HG03159 (cell line): ENCODE results near the gene JPH2.
"Not testable (repeated sequence)": the region's sequence is repeated elsewhere in the genome, so short reads cannot be mapped to it uniquely, and the experiment has no call there.

ENCODE experiments used
- ATAC-seq: cut with Tn5 transposase; IDR thresholded peaks from one replicate; pipeline ENCODE4 v1.9.1; 2021; ENCODE audit warnings: mild to moderate bottlenecking, moderate library complexity; ENCODE audit not compliant: unreplicated experiment

JPH2 gene

GRCh38 chr20:44212792-44213191, 25.8 kb upstream of the JPH2 start:
- no peak for ATAC-seq

DNA sequence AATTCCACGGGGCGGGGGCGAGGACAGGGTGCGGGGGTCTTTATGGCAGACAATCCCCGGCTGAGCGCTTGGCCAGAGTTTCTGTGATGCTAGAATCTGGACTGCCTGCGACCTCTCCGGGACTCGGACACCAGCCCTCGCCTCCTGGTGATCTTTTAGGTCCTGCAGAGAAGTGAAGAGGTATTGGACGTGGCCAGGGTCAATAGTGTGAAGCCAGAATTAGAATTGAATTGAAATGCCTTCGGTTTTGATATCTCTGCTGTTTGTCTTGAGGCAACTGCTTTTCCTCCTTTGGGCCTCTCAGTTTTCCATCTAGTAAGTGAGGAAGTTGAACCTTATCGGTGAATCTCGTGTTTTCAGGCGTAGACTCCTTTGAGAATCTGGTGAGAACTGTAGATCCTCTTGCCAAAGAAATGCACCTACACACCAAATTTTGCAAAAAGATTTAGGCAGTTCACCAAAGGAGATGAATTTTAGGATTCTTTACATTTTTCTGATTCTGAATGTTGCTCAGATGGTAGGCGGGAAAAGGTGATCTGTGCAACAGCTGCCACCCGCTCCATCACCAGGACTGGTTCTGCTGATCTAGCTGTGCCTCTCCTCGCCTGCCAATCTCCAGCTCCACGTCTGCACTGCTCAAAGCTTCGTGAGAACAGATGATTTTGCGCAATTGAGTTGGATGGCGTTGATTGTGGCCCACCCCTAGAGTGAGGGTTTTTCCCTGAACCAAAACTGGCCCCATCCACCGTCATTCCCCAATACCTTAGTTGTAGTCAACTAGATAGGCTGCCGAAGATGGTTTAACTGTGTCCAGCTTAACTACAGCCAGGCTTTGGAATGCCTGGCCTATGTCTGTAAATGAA, 24.4 kb upstream of the JPH2 start:
- ATAC-seq: peak; percentile 4

DNA sequence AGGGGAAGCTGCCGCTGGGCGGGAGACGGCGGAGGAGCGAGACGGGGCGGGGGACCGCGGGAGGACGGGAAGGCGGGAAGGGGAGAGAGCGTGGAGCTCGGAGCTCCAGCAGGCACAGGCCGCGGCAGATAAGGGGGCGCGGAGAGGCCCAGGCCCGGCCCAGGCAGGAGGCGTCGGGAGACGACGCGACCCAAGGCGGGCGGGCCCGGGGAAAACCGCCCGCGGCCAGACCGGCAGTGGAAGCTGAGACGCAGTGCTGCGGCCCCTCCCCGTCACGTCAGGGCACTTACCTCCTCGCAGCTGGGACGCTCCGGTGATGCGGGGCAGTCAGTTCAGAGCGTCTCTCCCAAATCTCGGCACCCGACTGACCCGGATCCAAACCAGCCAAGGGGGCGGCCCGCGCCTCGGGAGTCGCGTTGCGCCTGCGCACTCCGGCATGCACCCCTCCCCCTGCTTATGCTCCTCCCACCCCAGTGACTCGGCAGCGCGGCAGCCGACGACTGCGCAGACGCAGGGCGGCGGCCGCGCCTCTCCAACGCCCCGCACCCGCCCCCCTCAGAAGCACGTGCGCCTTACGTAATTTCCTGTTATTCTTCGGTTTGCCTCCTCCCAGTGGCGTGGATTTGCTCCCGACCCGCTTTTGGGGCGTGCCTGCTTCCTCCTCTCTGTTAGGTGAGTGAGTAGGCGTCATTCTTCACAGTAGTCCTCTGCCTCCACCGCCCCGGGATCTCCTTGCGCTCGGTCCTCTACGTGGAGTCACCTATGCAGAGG, 23.6 kb upstream of the JPH2 start, which contains the start of gene OSER1:
Gene OSER1 (minus strand): TSS at position 366 of the 771 bp plus-strand sequence. CDS start 3,814 bp downstream, outside the sequence.
- ATAC-seq: peak; percentile 82

DNA sequence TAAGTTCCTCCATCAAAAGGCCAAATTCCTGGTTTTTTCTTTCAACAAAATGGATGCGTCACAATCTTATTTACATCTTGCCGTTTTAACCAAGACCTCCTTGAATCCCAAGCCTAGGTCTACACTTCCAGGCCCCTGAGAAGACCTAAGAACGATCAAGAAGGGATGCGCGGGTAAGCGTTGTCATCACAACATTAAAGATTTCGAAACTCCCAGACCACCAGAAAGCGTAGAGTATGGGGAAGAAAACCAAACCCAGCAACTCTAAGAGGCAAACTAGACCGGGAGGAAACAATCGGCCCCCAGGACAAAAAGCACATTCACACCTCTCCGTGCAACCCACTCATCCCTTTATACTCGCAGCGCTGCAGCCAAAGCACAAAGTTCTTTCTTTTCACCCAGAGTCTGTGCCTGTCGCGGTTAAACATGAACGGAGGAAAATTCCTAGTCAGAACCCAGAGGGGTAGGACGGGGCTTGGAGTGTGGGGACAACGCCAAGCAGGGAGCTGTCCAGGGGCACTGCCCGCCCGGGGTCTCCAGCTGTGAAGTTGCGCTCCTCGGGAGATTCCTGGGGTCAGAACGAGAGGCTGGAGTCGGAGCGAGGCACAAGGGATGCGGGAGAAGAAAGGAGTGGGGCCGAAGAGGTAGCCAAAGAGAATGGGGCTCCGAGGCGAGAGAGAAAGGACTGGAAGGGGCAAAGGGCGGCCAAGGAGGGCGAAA, 22.9 kb upstream of the JPH2 start:
- no peak for ATAC-seq

GRCh38 chr20:44208770-44209169, 21.8 kb upstream of the JPH2 start:
- no peak for ATAC-seq

- no peak for ATAC-seq
These were observed 21.2 kb upstream of the JPH2 start for GRCh38 chr20:44208165-44208564.

DNA sequence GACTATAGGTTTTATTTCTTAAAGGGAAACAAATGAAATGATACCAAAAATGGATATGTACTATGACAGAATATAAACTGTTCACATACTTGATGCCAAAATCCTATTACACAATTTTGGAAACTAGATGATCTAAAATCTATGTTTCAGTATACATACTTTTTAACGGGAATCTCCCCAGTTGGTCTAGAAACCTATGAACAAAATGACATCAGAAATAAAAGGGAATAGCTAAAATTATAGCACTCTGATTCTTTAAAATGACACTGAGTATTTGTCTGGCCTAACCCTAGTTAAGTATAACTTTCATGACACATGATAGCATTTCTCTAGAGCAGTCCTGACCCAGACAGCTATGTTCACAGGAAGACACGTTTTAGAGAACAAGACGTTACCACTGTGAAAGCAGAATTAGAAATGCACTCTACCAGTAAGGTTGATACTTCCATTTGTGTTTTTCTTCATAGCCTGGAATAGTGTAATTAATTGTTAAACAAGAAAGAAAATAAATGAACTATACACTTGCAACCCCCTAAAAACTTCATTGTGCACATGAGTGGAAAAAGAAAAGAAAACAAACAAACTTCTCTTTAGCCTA, 20.2 kb upstream of the JPH2 start:
- ATAC-seq: no peak

- ATAC-seq: no peak
These were observed 19.1 kb upstream of the JPH2 start for GRCh38 chr20:44206132-44206531.

DNA sequence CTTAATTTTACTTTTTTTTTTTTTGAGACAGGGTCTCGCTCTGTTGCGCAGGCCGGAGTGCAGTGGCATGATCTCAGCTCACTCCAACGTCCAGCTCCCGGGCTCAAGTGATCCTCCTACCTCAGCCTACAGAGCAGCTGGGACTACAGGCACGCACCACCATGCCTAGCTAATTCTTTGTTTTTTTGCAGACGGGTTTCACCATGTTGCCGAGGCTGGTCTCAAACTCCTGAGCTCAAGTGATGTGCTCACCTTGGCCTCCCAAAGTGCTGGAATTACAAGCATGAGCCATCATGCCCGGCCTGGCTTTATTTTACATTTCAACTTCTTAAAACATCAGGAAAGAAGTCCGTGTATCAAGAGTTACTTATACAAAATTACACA, 17.8 kb upstream of the JPH2 start:
- ATAC-seq: no peak

- no peak for ATAC-seq
These were observed 17.3 kb upstream of the JPH2 start for GRCh38 chr20:44204156-44204831.

- ATAC-seq: no peak
These were observed 16.2 kb upstream of the JPH2 start for GRCh38 chr20:44203161-44203560.

GRCh38 chr20:44200983-44201382, 14.0 kb upstream of the JPH2 start:
- ATAC-seq: no peak

DNA sequence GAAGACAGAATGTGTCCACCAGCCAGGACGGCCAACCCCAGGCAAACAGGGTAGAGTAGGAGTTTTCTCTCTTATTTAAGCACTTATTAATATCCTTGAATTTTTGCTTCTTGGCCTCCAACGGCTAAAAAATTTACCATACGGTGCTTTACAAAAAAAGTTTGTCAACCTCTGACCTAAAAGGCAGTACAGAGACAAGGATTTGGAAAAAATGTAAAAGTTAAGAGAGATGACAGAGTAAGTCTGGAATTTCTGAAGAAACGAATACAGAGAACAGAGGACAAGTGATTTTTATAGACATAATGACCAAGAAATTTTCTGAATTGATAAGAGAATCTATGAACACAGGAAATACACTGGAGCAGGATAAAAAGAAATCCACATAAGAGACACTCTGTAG, 13.4 kb upstream of the JPH2 start:
- ATAC-seq: no peak

DNA sequence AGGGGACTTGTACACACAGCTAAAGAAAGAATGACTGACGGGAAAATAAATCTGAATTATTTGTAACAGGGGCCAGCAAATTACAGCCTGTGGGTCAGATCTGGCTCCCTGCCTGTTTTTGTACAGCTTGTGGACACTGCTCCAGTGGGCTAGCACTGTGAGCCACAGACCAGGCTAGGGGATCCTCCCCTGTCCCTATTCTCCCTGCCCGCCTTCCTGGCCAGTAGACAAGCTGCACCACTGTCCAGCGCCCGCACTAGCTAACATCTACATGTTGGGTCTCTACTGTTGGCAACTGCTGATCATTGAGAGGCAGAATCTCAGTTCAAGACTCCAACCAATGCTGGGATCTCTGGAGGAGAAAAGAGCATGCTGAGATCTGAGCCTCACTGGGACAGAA, 12.9 kb upstream of the JPH2 start:
- ATAC-seq: no peak

- ATAC-seq: no peak
These were observed 11.9 kb upstream of the JPH2 start for GRCh38 chr20:44198872-44199271.

DNA sequence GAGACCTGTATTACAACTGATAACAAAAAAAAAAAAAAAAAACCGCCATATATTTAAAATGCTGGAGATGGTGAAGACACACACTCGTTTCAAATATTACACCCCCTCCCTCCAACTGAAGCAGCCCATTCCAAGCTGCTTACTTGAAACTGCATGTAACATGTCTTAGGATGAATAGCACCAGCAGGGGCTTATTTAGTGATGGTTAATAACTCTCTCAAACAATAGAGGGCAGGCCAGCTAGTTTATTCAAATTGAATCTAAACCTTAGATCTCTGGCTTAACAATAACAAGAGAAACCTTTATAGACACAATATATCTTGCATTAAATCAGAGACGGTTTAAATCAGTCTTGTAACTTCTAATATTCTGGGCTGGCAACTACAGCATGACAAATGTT, 9.3 kb upstream of the JPH2 start:
- no peak for ATAC-seq

GRCh38 chr20:44195605-44196004, 8.6 kb upstream of the JPH2 start:
- ATAC-seq: no peak

DNA sequence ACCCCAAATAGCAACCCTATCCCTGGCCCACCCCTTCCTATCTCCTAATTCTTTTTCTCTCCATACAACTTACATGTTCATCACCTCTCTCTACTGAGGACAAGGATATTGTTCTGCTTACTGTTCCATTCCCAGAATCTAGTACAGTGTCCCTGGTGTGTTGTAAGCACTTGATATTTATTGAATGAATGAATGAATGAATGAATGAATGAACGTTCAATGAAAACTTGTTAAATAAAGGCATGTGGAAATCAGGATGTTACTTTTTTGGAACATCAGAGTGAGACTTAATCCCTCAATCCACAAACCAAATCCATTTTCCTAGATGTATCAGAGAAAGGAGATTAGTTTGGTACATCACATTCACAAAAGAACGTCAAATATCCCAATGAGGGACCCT, 6.8 kb upstream of the JPH2 start:
- no peak for ATAC-seq

DNA sequence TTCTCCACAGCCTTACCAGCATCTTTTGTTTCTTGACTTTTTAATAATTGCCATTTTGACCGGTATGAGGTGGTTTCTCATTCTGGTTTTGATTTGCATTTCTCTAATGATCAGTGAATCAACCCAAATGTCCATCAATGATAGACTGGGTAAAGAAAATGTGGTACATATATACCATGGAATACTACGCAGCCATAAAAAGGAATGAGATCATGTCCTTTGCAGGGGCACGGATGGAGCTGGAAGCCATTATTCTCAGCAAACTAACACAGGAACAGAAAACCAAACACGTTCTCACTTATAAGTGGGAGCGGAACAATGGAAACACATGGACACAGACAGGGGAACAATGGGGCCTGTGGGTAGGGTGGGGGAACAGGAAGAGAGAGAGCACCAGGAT, 4.7 kb upstream of the JPH2 start:
- not testable (repeated sequence) for ATAC-seq

GRCh38 chr20:44190197-44190852, 3.3 kb upstream of the JPH2 start:
- not testable (repeated sequence) for ATAC-seq
